Measurements from ENCODE around the gene SIVA1.

The SIVA1 gene

DNA sequence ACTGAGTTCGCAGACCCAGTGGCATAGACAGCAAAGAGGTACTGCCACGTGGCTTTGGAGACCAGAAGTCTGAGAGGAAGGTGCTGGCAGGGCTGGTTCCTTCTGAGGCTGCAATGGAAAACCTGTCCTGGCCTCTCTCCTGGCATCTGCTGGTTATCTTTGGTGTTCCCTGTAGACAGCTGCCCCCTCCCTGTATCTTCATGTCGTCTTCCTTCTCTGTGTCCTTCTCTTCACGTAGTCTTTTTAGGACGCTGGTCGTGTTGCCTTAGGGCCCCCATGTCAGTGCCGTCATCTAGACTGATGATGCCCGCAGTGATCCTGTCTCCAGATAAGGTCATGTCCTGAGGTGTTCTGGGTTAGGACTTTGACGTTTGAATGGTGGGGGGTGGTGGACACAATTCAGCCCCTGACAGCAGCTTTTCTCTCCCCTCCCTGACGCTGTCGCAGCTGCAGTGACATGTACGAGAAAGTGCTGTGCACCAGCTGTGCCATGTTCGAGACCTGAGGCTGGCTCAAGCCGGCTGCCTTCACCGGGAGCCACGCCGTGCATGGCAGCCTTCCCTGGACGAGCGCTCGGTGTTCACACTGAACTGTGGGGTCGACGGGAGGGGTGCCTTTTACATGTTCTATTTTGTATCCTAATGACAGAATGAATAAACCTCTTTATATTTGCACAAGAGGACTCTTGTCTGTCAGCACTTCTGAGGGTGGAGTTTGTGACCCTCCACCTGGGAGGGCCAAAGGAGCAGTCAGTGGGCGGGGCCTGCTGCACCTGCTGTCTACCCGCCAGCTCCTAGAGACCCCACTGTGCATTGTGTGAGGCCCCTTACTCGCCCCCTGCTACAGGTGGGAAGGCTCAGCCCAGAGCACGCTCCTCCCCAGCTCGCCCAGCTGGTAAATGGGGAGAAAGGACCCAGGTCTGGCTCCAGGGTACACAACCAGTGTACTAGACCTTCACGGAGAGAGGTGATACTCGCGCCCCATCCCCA, 6.3 kb downstream of the SIVA1 start:
- no peak for TF ChIP-seq GATA2 (IDR thresholded peaks at IDR 0.05; ENCODE audit: low read depth, low read length)
- no peak for TF ChIP-seq GATA3 (IDR thresholded peaks at IDR 0.05; ENCODE audit: low read depth, low read length)

- TF ChIP-seq GATA2 (IDR thresholded peaks at IDR 0.05; ENCODE audit: low read depth, low read length) = no peak
- TF ChIP-seq GATA3 (IDR thresholded peaks at IDR 0.05; ENCODE audit: low read depth, low read length) = no peak
These were observed 12.6 kb downstream of the SIVA1 start for GRCh38 chr14:104765517-104765916.

DNA sequence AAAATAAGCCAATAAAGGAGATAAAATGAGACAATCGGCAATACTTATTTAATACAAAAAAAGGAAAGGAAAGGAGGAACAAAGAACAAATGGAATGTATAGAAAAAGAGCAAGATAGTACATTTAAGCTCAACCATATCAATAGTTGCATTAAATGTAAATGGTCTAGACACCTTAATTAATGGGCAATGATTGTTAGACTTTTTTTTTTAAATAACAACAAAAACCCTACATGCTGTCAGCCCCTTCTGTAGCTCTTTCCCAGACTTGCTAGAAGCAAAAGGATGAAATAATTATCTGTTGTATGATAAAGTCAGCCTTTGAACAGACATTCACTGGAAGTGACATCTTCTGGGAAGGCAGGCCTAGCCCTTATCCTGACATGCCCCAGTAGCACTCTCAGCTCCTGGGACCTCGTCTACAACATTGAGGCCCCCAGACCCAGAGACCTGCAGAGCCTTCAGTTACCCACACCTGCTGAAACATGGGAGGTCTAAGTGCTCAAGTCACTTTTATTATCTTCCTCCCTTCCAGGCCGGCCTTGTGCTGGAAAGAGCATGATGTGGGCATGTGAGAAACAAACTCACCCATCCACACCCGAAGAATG, 13.4 kb downstream of the SIVA1 start:
- TF ChIP-seq GATA3 (IDR thresholded peaks at IDR 0.05; ENCODE audit: low read depth, low read length) (no peak), GATA2 (IDR thresholded peaks at IDR 0.05; ENCODE audit: low read depth, low read length) (no peak)

GRCh38 chr14:104766863-104767633, 14.1 kb downstream of the SIVA1 start:
- TF ChIP-seq GATA2 (IDR thresholded peaks at IDR 0.05; ENCODE audit: low read depth, low read length) (no peak), GATA3 (IDR thresholded peaks at IDR 0.05; ENCODE audit: low read depth, low read length) (no peak)

- TF ChIP-seq GATA2 (IDR thresholded peaks at IDR 0.05; ENCODE audit: low read depth, low read length) (no peak), GATA3 (IDR thresholded peaks at IDR 0.05; ENCODE audit: low read depth, low read length) (no peak)
These were observed 14.6 kb downstream of the SIVA1 start for GRCh38 chr14:104767634-104767918.

DNA sequence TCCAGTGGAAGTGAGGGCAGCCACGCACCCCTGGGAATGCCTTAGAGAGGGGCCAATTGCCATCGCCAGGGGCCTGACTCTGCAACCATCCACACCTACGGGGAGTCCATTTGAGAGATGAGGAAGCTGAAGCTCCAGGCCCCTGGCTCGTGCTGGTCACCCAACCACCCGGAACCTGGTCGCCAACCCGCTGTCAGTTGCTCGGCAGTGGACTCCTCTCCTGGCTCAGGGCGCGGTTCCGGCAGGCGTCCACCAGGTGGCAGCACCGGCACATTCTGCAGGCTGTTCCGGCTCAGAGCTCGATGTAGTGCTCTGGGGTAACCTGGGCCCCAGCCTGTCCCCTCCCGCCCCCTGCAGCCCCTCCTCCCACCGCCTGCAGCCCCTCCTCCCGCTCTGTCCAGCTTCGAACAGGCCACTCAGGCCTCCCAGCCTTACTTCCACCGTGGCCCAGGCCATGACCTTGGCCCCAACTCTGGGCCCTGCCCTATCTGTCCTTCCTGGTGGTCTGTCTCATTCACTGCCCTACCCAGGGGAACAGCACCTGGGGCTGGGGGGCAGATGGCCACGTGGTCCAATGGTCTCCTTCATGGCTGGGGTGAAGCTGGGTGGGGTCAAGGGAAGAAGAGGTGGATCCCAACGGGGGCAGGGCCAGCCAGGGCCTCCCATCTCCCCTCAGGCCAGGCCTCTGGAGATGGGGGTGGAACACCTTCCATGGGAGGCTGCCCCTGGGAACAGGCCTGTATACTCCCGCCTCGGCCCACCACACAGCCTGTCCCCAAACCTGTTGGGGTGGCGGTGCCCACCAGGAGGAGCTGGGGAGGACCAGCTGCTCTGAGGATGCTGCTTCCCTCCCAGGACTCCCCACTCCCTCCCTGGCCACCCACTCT, 15.7 kb downstream of the SIVA1 start:
- no peak for TF ChIP-seq GATA2 (IDR thresholded peaks at IDR 0.05; ENCODE audit: low read depth, low read length)
- no peak for TF ChIP-seq GATA3 (IDR thresholded peaks at IDR 0.05; ENCODE audit: low read depth, low read length)

DNA sequence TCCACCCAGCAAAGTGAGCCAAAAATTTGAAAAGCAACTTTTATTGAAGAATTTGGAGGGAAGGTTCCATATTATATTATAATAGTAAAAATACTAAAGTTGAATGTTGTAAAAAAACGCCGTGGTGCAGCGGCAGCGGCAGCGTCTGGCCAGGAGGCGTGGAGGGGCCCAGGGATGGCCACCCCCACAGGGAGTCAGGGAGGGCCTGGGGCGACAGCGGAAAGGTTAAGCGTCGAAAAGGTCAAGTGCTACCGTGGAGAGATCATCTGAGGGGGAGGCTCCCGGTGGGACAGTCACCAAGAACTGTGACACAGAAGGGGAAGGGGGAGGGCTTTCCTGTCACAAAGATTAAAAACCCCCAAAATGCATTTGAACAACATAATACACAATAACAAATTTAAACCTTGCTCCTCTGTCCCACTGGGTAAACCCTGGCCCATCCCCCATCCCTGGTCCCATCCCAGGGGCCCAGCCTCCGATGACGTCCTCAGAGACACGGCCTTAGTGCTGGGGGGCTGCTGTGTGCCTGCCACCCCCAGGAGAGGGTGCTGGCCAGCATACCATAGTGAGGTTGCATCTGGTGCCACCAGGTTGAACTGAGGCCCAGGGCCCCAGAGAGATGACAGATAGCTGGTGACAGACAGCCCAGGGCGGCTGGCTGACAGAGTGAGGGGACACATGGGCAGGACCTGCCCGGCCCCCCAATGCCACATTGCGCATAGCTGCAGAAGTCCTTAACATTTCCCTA, 16.6 kb downstream of the SIVA1 start:
- TF ChIP-seq GATA3 (IDR thresholded peaks at IDR 0.05; ENCODE audit: low read depth, low read length) (no peak), GATA2 (IDR thresholded peaks at IDR 0.05; ENCODE audit: low read depth, low read length) (no peak)

- TF ChIP-seq GATA2 (IDR thresholded peaks at IDR 0.05; ENCODE audit: low read depth, low read length) (no peak), GATA3 (IDR thresholded peaks at IDR 0.05; ENCODE audit: low read depth, low read length) (no peak)
These were observed 17.2 kb downstream of the SIVA1 start for GRCh38 chr14:104770072-104770579.

DNA sequence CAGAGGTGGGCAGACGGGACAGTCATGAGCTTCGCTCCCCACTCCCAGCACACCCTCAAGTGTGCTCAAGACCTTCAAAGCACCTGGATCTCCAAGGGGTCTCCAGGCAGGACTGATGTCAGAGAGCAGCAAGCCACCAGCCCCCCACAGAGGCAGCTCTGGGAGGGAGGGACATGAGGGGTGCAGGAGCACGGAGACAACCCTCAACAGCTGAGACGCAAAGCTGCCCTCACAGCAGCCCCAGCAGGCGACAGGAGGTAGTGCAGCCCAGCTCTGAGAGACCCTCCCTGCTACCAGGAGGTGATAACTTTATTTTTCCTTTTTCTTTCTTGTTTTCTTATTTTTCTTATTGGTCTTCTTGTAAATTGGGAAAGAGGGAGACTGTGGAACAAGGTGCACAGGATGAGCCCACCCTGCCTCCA, 17.9 kb downstream of the SIVA1 start:
- no peak for TF ChIP-seq GATA3 (IDR thresholded peaks at IDR 0.05; ENCODE audit: low read depth, low read length)
- no peak for TF ChIP-seq GATA2 (IDR thresholded peaks at IDR 0.05; ENCODE audit: low read depth, low read length)

GRCh38 chr14:104771374-104771773, 18.4 kb downstream of the SIVA1 start:
- no peak for TF ChIP-seq GATA2 (IDR thresholded peaks at IDR 0.05; ENCODE audit: low read depth, low read length)

DNA sequence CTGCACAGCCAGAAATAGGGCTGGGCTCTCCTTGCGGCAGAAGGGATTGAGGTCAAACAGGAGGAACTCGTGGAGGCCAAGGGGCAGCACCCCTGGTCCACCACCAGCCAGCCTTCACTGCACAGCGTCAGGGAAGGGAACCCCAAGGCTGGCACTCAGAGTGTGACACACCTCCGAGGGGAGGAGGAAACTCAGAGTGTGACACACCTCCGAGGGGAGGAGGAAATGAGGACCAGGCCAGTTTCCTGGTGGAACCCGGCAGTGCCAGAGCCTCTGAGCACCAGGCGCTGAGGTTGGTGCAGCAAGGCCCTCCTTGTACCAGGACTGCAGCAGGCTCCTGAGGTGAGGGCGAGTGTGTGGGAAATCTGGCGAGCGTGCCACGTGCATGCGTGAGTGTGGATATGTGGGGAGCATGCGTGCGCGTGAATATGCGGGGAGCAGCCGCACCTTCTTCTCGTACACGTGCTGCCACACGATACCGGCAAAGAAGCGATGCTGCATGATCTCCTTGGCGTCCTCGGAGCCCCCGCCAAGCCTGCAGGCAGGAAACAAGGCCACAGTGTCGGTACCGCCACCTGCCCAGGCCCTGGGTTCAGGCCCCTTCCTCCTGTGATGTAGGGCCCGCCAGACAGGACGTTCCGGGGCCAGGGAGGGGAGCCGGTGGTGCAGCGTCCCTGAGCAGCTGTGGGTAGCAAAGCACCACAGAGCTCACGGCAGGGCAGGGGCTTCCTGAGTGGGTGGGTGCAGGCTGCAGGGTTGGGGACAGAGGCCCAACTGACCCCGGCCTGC, 19.2 kb downstream of the SIVA1 start:
- TF ChIP-seq GATA3 (IDR thresholded peaks at IDR 0.05; ENCODE audit: low read depth, low read length) (no peak), GATA2 (IDR thresholded peaks at IDR 0.05; ENCODE audit: low read depth, low read length) (no peak)

Measured in SH-SY5Y (cell line).